HEK293 (cell line): Measurements from ENCODE around the gene OPCML.

Source experiments
- CTCF ChIA-PET: fragments of 350-600 bp; formaldehyde crosslinking; extraction: SDS; loops from one replicate; lab custom pipeline; 2021; ENCODE audit warnings: antibody characterized with exemption; lab: Yijun Ruan, JAX
- POLR2A ChIA-PET: fragments of 300-600 bp; formaldehyde crosslinking; extraction: SDS; loops from one replicate; lab custom pipeline; 2020; ENCODE audit warnings: antibody characterized with exemption, inconsistent platforms; lab: Yijun Ruan, JAX
- H3K27ac ChIP-seq: fragments of 200-500 bp; sonication (Bioruptor generic); 2 replicates; pipeline ENCODE4 v1.5.1; 2014; ENCODE audit warnings: low read depth, low read length, control low read depth, inconsistent platforms; ENCODE audit errors: extremely low read depth
- H3K36me3 ChIP-seq, 2 experiments: fragments of 200-500 bp in 1 of 2; sonication (Bioruptor generic) in 1 of 2; 1 replicate in 1 of 2; 2 replicates in 1 of 2; pipeline ENCODE4 v1.5.1; 2014 to 2017; ENCODE audit warnings: inconsistent platforms in 2 of 2, low read length in 2 of 2; ENCODE audit not compliant: control insufficient read depth in 2 of 2, insufficient read depth in 1 of 2
- H3K4me1 ChIP-seq: fragments of 200-500 bp; sonication (Bioruptor generic); 2 replicates; pipeline ENCODE4 v1.5.1; 2014; ENCODE audit warnings: mild to moderate bottlenecking, low read length, inconsistent platforms; ENCODE audit not compliant: control insufficient read depth, insufficient read depth
- H3K4me3 ChIP-seq: 2 replicates; pipeline ENCODE4 v1.5.1; 2011; ENCODE audit warnings: low read depth, mild to moderate bottlenecking, control low read depth, low read length, moderate library complexity
- H3K9me3 ChIP-seq: fragments of 200-500 bp; sonication (Bioruptor generic); 2 replicates; pipeline ENCODE4 v1.5.1; 2014; ENCODE audit warnings: low read depth, low read length, inconsistent platforms; ENCODE audit not compliant: control insufficient read depth, insufficient read depth
- GLI4 ChIP-seq: fragments of 450-650 bp; formaldehyde crosslinking; IDR thresholded peaks from 2 replicates; pipeline ENCODE4 v1.5.1; 2016; ENCODE audit warnings: missing biosample characterization, missing genetic modification characterization
- GLIS2 ChIP-seq: fragments of 450-650 bp; formaldehyde crosslinking; IDR thresholded peaks from 2 replicates; pipeline ENCODE4 v1.5.1; 2016; ENCODE audit warnings: missing biosample characterization, missing genetic modification characterization
- HOXC10 ChIP-seq: sonication (generic); formaldehyde crosslinking; IDR thresholded peaks from 2 replicates; pipeline ENCODE4 v1.8.1; 2023; ENCODE audit warnings: mild to moderate bottlenecking, missing genetic modification reagents
- MYNN ChIP-seq: fragments of 450-650 bp; formaldehyde crosslinking; IDR thresholded peaks from 2 replicates; pipeline ENCODE4 v1.5.1; 2016; ENCODE audit warnings: missing biosample characterization, missing genetic modification characterization, borderline replicate concordance
- MZF1 ChIP-seq: fragments of 450-650 bp; formaldehyde crosslinking; IDR thresholded peaks from 2 replicates; pipeline ENCODE4 v1.5.1; 2017; ENCODE audit warnings: missing biosample characterization, missing genetic modification characterization, borderline replicate concordance
- OSR2 ChIP-seq: fragments of 450-650 bp; formaldehyde crosslinking; IDR thresholded peaks from 2 replicates; pipeline ENCODE4 v1.5.1; 2016; ENCODE audit warnings: missing biosample characterization, missing genetic modification characterization
- PRDM4 ChIP-seq: fragments of 450-650 bp; formaldehyde crosslinking; IDR thresholded peaks from 2 replicates; pipeline ENCODE4 v1.5.1; 2017; ENCODE audit warnings: missing biosample characterization, missing genetic modification characterization
- SCRT1 ChIP-seq: fragments of 450-650 bp; formaldehyde crosslinking; IDR thresholded peaks from 2 replicates; pipeline ENCODE4 v1.5.1; 2016; ENCODE audit warnings: missing biosample characterization, missing genetic modification characterization, borderline replicate concordance
- SETDB1 ChIP-seq: IDR thresholded peaks from one replicate; pipeline ENCODE4 v1.6.1; 2017; ENCODE audit warnings: mild to moderate bottlenecking, low read length, moderate library complexity, mixed read lengths; ENCODE audit not compliant: insufficient read length
- SP2 ChIP-seq: fragments of 450-650 bp; formaldehyde crosslinking; IDR thresholded peaks from 2 replicates; pipeline ENCODE4 v1.5.1; 2016; ENCODE audit warnings: missing biosample characterization, missing genetic modification characterization
- WT1 ChIP-seq: fragments of 450-650 bp; formaldehyde crosslinking; IDR thresholded peaks from 2 replicates; pipeline ENCODE4 v1.5.1; 2016; ENCODE audit warnings: missing biosample characterization, missing genetic modification characterization
- ZFP37 ChIP-seq: fragments of 450-650 bp; formaldehyde crosslinking; IDR thresholded peaks from 2 replicates; pipeline ENCODE4 v1.5.1; 2016; ENCODE audit warnings: missing biosample characterization, missing genetic modification characterization
- ZFP41 ChIP-seq: fragments of 450-650 bp; formaldehyde crosslinking; IDR thresholded peaks from 2 replicates; pipeline ENCODE4 v1.5.1; 2016; ENCODE audit warnings: missing biosample characterization, missing genetic modification characterization, borderline replicate concordance
- ZNF133 ChIP-seq: fragments of 450-650 bp; formaldehyde crosslinking; IDR thresholded peaks from 2 replicates; pipeline ENCODE4 v1.5.1; 2016; ENCODE audit warnings: missing biosample characterization, missing genetic modification characterization
- ZNF16 ChIP-seq: fragments of 450-650 bp; formaldehyde crosslinking; IDR thresholded peaks from 2 replicates; pipeline ENCODE4 v1.5.1; 2016; ENCODE audit warnings: low read depth, missing biosample characterization, missing genetic modification characterization
- ZNF221 ChIP-seq: fragments of 450-650 bp; formaldehyde crosslinking; IDR thresholded peaks from 2 replicates; pipeline ENCODE4 v1.5.1; 2017; ENCODE audit warnings: missing biosample characterization, missing genetic modification characterization, borderline replicate concordance
- ZNF280D ChIP-seq: fragments of 450-650 bp; formaldehyde crosslinking; IDR thresholded peaks from 2 replicates; pipeline ENCODE4 v1.5.1; 2016; ENCODE audit warnings: missing biosample characterization, missing genetic modification characterization
- ZNF354C ChIP-seq: fragments of 450-650 bp; formaldehyde crosslinking; IDR thresholded peaks from 2 replicates; pipeline ENCODE4 v1.5.1; 2016; ENCODE audit warnings: missing biosample characterization, missing genetic modification characterization, low read depth, borderline replicate concordance
- ZNF433 ChIP-seq: fragments of 450-650 bp; formaldehyde crosslinking; IDR thresholded peaks from 2 replicates; pipeline ENCODE4 v1.5.1; 2016; ENCODE audit warnings: missing biosample characterization, missing genetic modification characterization, low read depth
- ZNF510 ChIP-seq: fragments of 450-650 bp; formaldehyde crosslinking; IDR thresholded peaks from 2 replicates; pipeline ENCODE4 v1.5.1; 2018; ENCODE audit warnings: mild to moderate bottlenecking, missing genetic modification characterization, missing biosample characterization; ENCODE audit not compliant: insufficient replicate concordance
- ZNF513 ChIP-seq: fragments of 450-650 bp; IDR thresholded peaks from 2 replicates; pipeline ENCODE4 v1.5.1; 2018; ENCODE audit warnings: missing biosample characterization, missing genetic modification characterization
- ZNF514 ChIP-seq: fragments of 450-650 bp; formaldehyde crosslinking; IDR thresholded peaks from 2 replicates; pipeline ENCODE4 v1.5.1; 2016; ENCODE audit warnings: missing biosample characterization, missing genetic modification characterization
- ZNF585B ChIP-seq: fragments of 450-650 bp; formaldehyde crosslinking; IDR thresholded peaks from 2 replicates; pipeline ENCODE4 v1.5.1; 2016; ENCODE audit warnings: missing biosample characterization, missing genetic modification characterization
- ZNF629 ChIP-seq: fragments of 450-650 bp; formaldehyde crosslinking; IDR thresholded peaks from 2 replicates; pipeline ENCODE4 v1.5.1; 2017; ENCODE audit warnings: missing biosample characterization, missing genetic modification characterization
- ZNF645 ChIP-seq: fragments of 450-650 bp; formaldehyde crosslinking; IDR thresholded peaks from 2 replicates; pipeline ENCODE4; 2016; ENCODE audit warnings: missing biosample characterization, missing genetic modification characterization
- ZNF768 ChIP-seq: fragments of 450-650 bp; formaldehyde crosslinking; IDR thresholded peaks from 2 replicates; pipeline ENCODE4 v1.5.1; 2018; ENCODE audit warnings: missing biosample characterization, mild to moderate bottlenecking, missing genetic modification characterization
- ZSCAN16 ChIP-seq: fragments of 450-650 bp; formaldehyde crosslinking; IDR thresholded peaks from 2 replicates; pipeline ENCODE4 v1.5.1; 2016; ENCODE audit warnings: missing biosample characterization, missing genetic modification characterization

The OPCML gene

GRCh38 chr11:133285359-133285758 is 246.9 kb downstream of the OPCML start:
- ChIA-PET CTCF (no interaction called here), POLR2A (no interaction called here)
- Histone ChIP-seq H3K9me3 (no peaks in the 10 kb centered on the region), H3K36me3 (no peaks in the 10 kb centered on the region), H3K27ac (no peak overlapping the region), H3K4me3 (no peak overlapping the region), H3K4me1 (no peaks in the 10 kb centered on the region)
- TF ChIP-seq HOXC10 (CRISPR knock-in tag) (no peak), ZNF629 (tag by site-specific recombination) (no peak), SCRT1 (no peak), ZFP37 (tag by site-specific recombination) (no peak), MYNN (no peak), ZSCAN16 (tag by site-specific recombination) (no peak), ZNF133 (tag by site-specific recombination) (no peak), WT1 (tag by site-specific recombination) (no peak), ZNF585B (no peak), ZNF354C (tag by site-specific recombination) (no peak), PRDM4 (tag by site-specific recombination) (no peak), ZNF513 (tag by site-specific recombination) (no peak)

- Histone ChIP-seq H3K36me3 (no peaks in the 10 kb centered on the region), H3K4me1 (no peaks in the 10 kb centered on the region), H3K27ac (no peak overlapping the region), H3K4me3 (no peak overlapping the region), H3K9me3 (no peaks in the 10 kb centered on the region)
- CTCF ChIA-PET = interaction anchor here (0.6 to 1.0 kb wide), 2 partner anchors 44 to 537 kb away, joined by 3 read pairs; no protein-coding TSS in a partner anchor
- POLR2A ChIA-PET = no interaction called here
- no peak for TF ChIP-seq OSR2
- TF ChIP-seq ZNF510 (tag by site-specific recombination) = no peak
- no peak for TF ChIP-seq ZFP41 (tag by site-specific recombination)
- TF ChIP-seq ZNF645 = no peak
- no peak for TF ChIP-seq SETDB1
- no peak for TF ChIP-seq GLIS2
- no peak for TF ChIP-seq ZNF514 (tag by site-specific recombination)
- TF ChIP-seq ZNF280D (tag by site-specific recombination) = no peak
- TF ChIP-seq ZNF16 (tag by site-specific recombination) = no peak
- TF ChIP-seq MZF1 (tag by site-specific recombination) = no peak
- no peak for TF ChIP-seq ZNF221
- TF ChIP-seq ZNF433 (tag by site-specific recombination) = no peak
- no peak for TF ChIP-seq ZNF513 (tag by site-specific recombination)
- TF ChIP-seq GLI4 (tag by site-specific recombination) = no peak
- TF ChIP-seq ZNF768 (tag by site-specific recombination) = no peak
- no peak for TF ChIP-seq SP2
Measured at GRCh38 chr11:133284156-133284555, 248.1 kb downstream of the OPCML start.
